Parathyroid adenoma (tissue), 2 donors: Measurements from ENCODE around the gene ARHGAP26.

Source experiments
- H2AFZ ChIP-seq: fragments of 300-600 bp; sonication (generic); one replicate; pipeline ENCODE4 v1.7.0; 2017; ENCODE audit warnings: antibody characterized with exemption, mild to moderate bottlenecking
- H3K27ac ChIP-seq: fragments of 300-600 bp; sonication (generic); one replicate; pipeline ENCODE4 v1.7.0; 2017
- H3K27me3 ChIP-seq: fragments of 300-600 bp; sonication (generic); one replicate; pipeline ENCODE4 v1.7.0; 2017; ENCODE audit warnings: low read length; ENCODE audit not compliant: control insufficient read depth, insufficient read depth
- H3K36me3 ChIP-seq: fragments of 300-600 bp; sonication (generic); one replicate; pipeline ENCODE4 v1.7.0; 2017; ENCODE audit warnings: low read length; ENCODE audit not compliant: control insufficient read depth, insufficient read depth
- H3K4me1 ChIP-seq: fragments of 300-600 bp; sonication (generic); one replicate; pipeline ENCODE4 v1.7.0; 2017; ENCODE audit warnings: control low read depth
- H3K4me2 ChIP-seq: fragments of 300-600 bp; sonication (generic); one replicate; pipeline ENCODE4 v1.7.0; 2017; ENCODE audit warnings: low read length
- H3K4me3 ChIP-seq: fragments of 300-600 bp; sonication (generic); one replicate; pipeline ENCODE4 v1.7.0; 2017; ENCODE audit warnings: low read depth, low read length
- H3K79me2 ChIP-seq: fragments of 300-600 bp; sonication (generic); one replicate; pipeline ENCODE4 v1.7.0; 2017; ENCODE audit warnings: control low read depth
- H3K9ac ChIP-seq: fragments of 300-600 bp; sonication (generic); one replicate; pipeline ENCODE4 v1.7.0; 2017; ENCODE audit warnings: mild to moderate bottlenecking
- H3K9me3 ChIP-seq: fragments of 300-600 bp; sonication (generic); one replicate; pipeline ENCODE4 v1.7.0; 2017; ENCODE audit warnings: low read length; ENCODE audit not compliant: control insufficient read depth
- CTCF ChIP-seq: fragments of 300-600 bp; sonication (generic); IDR thresholded peaks from one replicate; pipeline ENCODE4 v1.7.0; 2017; ENCODE audit warnings: antibody characterized with exemption, mild to moderate bottlenecking
- donor health status: primary hyperparathyroidism.

ARHGAP26 gene

GRCh38 chr5:142834504-142834903 lies 64.3 kb downstream of the ARHGAP26 start:
- Histone ChIP-seq H3K9me3 (no peaks in the 10 kb centered on the region), H3K27me3 (no peaks in the 10 kb centered on the region), H2AFZ (no peak overlapping the region), H3K4me1 (peaks cover 4% of the 10 kb centered on the region), H3K27ac (no peak overlapping the region), H3K9ac (no peak overlapping the region), H3K36me3 (no peaks in the 10 kb centered on the region), H3K79me2 (no peaks in the 10 kb centered on the region), H3K4me3 (no peak overlapping the region), H3K4me2 (no peak overlapping the region)
- TF ChIP-seq CTCF, result no peak

- Histone ChIP-seq H3K36me3 (no peaks in the 10 kb centered on the region), H3K4me3 (no peak overlapping the region), H3K27me3 (no peaks in the 10 kb centered on the region), H3K79me2 (no peaks in the 10 kb centered on the region), H3K9me3 (no peaks in the 10 kb centered on the region), H3K27ac (no peak overlapping the region), H3K4me2 (no peak overlapping the region), H3K4me1 (peaks cover 3% of the 10 kb centered on the region), H2AFZ (no peak overlapping the region), H3K9ac (no peak overlapping the region)
- TF ChIP-seq CTCF, result no peak
These were observed 65.4 kb downstream of the ARHGAP26 start for GRCh38 chr5:142835540-142835939.

GRCh38 chr5:142836048-142836447 lies 65.9 kb downstream of the ARHGAP26 start:
- Histone ChIP-seq H3K9ac (no peak overlapping the region), H2AFZ (no peak overlapping the region), H3K36me3 (no peaks in the 10 kb centered on the region), H3K79me2 (no peaks in the 10 kb centered on the region), H3K9me3 (no peaks in the 10 kb centered on the region), H3K4me3 (no peak overlapping the region), H3K27ac (no peak overlapping the region), H3K27me3 (no peaks in the 10 kb centered on the region), H3K4me2 (no peak overlapping the region), H3K4me1 (no peaks in the 10 kb centered on the region)
- no peak for TF ChIP-seq CTCF

- Histone ChIP-seq H3K9ac (no peak overlapping the region), H3K4me1 (no peaks in the 10 kb centered on the region), H3K4me3 (no peak overlapping the region), H3K9me3 (no peaks in the 10 kb centered on the region), H3K4me2 (no peak overlapping the region), H2AFZ (no peak overlapping the region), H3K79me2 (no peaks in the 10 kb centered on the region), H3K36me3 (no peaks in the 10 kb centered on the region), H3K27me3 (no peaks in the 10 kb centered on the region), H3K27ac (no peak overlapping the region)
- TF ChIP-seq CTCF, result no peak
These were observed 67.0 kb downstream of the ARHGAP26 start for GRCh38 chr5:142837081-142837725.

GRCh38 chr5:142838845-142839244 lies 68.7 kb downstream of the ARHGAP26 start:
- Histone ChIP-seq H3K4me3 (no peak overlapping the region), H3K36me3 (no peaks in the 10 kb centered on the region), H3K9ac (no peak overlapping the region), H3K4me2 (no peak overlapping the region), H3K4me1 (no peaks in the 10 kb centered on the region), H2AFZ (no peak overlapping the region), H3K27ac (no peak overlapping the region), H3K27me3 (no peaks in the 10 kb centered on the region), H3K79me2 (no peaks in the 10 kb centered on the region), H3K9me3 (no peaks in the 10 kb centered on the region)
- no peak for TF ChIP-seq CTCF
